CD4-positive, alpha-beta T cell (primary cell): Measurements from ENCODE around the gene OR2W1. TPM values are rescaled to one million over a fixed set of nuclear protein-coding genes. Genes with fewer than 3 reads are reported as not detected.

Experiments used
- ATAC-seq: fragments of 200-7000 bp; cut with Tn5 transposase; one replicate; pipeline ENCODE4 v1.10.0; 2022; ENCODE audit warnings: mild to moderate bottlenecking; ENCODE audit not compliant: poor library complexity
- CTCF ChIA-PET: fragments of 350-600 bp; sonication (Branson Sonifier 250); formaldehyde crosslinking; loops from one replicate; lab custom pipeline; 2021; ENCODE audit warnings: antibody characterized with exemption, inconsistent platforms; lab: Charles Lee
- POLR2A ChIA-PET: fragments of 350-600 bp; sonication (Branson Sonifier 250); formaldehyde crosslinking; loops from one replicate; lab custom pipeline; 2021; ENCODE audit warnings: antibody characterized with exemption, inconsistent platforms; lab: Charles Lee
- DNase-seq, 14 experiments: peaks; one replicate each; pipeline ENCODE4 v3.0.0-alpha.2; 2013 to 2020; ENCODE audit warnings: mixed read lengths in 2 of 14
- H3K27ac ChIP-seq, 2 donors: one replicate each; pipeline versions ENCODE4 v1.5.1 to v1.7.0; 2013; ENCODE audit warnings: low read length in 2 of 2, low read depth in 1 of 2, mild to moderate bottlenecking in 1 of 2
- H3K27me3 ChIP-seq, 2 experiments: 1 replicate in 1 of 2; 2 replicates in 1 of 2; pipeline versions ENCODE4 v1.6.1 to v1.7.0; 2013; ENCODE audit warnings: low read length in 2 of 2, control low read depth in 1 of 2, mild to moderate bottlenecking in 1 of 2, moderate library complexity in 1 of 2; ENCODE audit not compliant: insufficient read depth in 2 of 2, control insufficient read depth in 1 of 2
- H3K36me3 ChIP-seq: one replicate; pipeline ENCODE4 v1.6.1; 2013; ENCODE audit warnings: low read length, control low read depth; ENCODE audit not compliant: insufficient read depth
- H3K4me1 ChIP-seq: one replicate; pipeline ENCODE4 v1.6.1; 2013; ENCODE audit warnings: low read length, control low read depth; ENCODE audit not compliant: insufficient read depth
- H3K4me3 ChIP-seq: one replicate; pipeline ENCODE4 v1.5.1; 2013; ENCODE audit warnings: mild to moderate bottlenecking, low read length, moderate library complexity
- H3K9me3 ChIP-seq, 2 experiments: 1 replicate in 1 of 2; 2 replicates in 1 of 2; pipeline versions ENCODE4 v1.6.1 to v1.7.0; 2013; ENCODE audit warnings: low read length in 2 of 2, mild to moderate bottlenecking in 2 of 2, control low read depth in 1 of 2, moderate library complexity in 1 of 2; ENCODE audit not compliant: control insufficient read depth in 1 of 2, insufficient read depth in 1 of 2
- H3K27ac Mint-ChIP-seq: one replicate; pipeline ENCODE4 v1.8.0; 2020; ENCODE audit warnings: mixed read lengths
- H3K27me3 Mint-ChIP-seq: one replicate; pipeline ENCODE4 v1.8.0; 2021; ENCODE audit warnings: mixed read lengths
- H3K36me3 Mint-ChIP-seq: one replicate; pipeline ENCODE4 v1.8.0; 2021; ENCODE audit warnings: low read depth, mixed read lengths
- H3K4me1 Mint-ChIP-seq: one replicate; pipeline ENCODE4 v1.8.0; 2021; ENCODE audit warnings: low read depth, mixed read lengths
- H3K4me3 Mint-ChIP-seq: one replicate; pipeline ENCODE4 v1.8.0; 2020; ENCODE audit warnings: mild to moderate bottlenecking, mixed read lengths
- H3K9me3 Mint-ChIP-seq: one replicate; pipeline ENCODE4 v1.8.0; 2020; ENCODE audit warnings: mixed read lengths
- CTCF ChIP-seq: fragments of 200-600 bp; IDR thresholded peaks from one replicate; pipeline ENCODE4 v1.8.0; 2022; ENCODE audit warnings: antibody characterized with exemption, mild to moderate bottlenecking
- intact Hi-C, 2 experiments: fragments of 100-400 bp; cut with DNase I in 1 of 2; cut with micrococcal nuclease in 1 of 2; formaldehyde crosslinking; loops; one replicate each; pipeline versions ENCODE4 v1.15.1 to v1.9.0; 2023 to 2025; cut with DNase I, micrococcal nuclease
- total RNA-seq, 174 experiments: library from RNA in 2 of 174; stranded (reverse) in 2 of 174; gene quantifications; one replicate each; pipeline ENCODE4 v1.2.3 and lab custom pipeline; 2021 to 2026

Gene OR2W1
- total RNA-seq, 2 experiments from 2014 or later: not detected

- no peaks in the 10 kb centered on the region for H3K4me1 Mint-ChIP-seq
- Histone ChIP-seq H3K9me3 (no peaks in the 10 kb centered on the region), H3K27me3 (peaks cover 0 to 11% of the 10 kb centered on the region in 2 experiments), H3K4me1 (no peaks in the 10 kb centered on the region), H3K36me3 (no peaks in the 10 kb centered on the region), H3K4me3 (no peak overlapping the region), H3K27ac (no peak overlapping the region)
- no peak overlapping the region for H3K4me3 Mint-ChIP-seq
- TF ChIP-seq CTCF: no peak
- no peak overlapping the region for H3K27ac Mint-ChIP-seq
- no peaks in the 10 kb centered on the region for H3K9me3 Mint-ChIP-seq
- DNase-seq: no peak
- H3K27me3 Mint-ChIP-seq: peaks cover 11% of the 10 kb centered on the region
- H3K36me3 Mint-ChIP-seq: no peaks in the 10 kb centered on the region
- intact Hi-C loops: no loop called here
- no peak for ATAC-seq
- ChIA-PET CTCF (no interaction called here), POLR2A (no interaction called here)
These were observed 49.8 kb downstream of the OR2W1 start for GRCh38 chr6:28995093-28995650.

Other genes with a start within 250 kb of the OR2W1 start
- 10 to 100 TPM; 11.5 to 13.2 TPM for gene TRIM27, start 121.2 kb downstream of the OR2W1 start, total RNA-seq
- gene ZNF311, start 39.9 kb downstream of the OR2W1 start, total RNA-seq: under 1 TPM; 0.25 to 0.31 TPM
- not detected for gene OR2B3, start 42.1 kb upstream of the OR2W1 start, total RNA-seq
- gene OR2J1, start 54.3 kb upstream of the OR2W1 start, total RNA-seq: not detected
- gene OR2J3, start 62.9 kb upstream of the OR2W1 start, total RNA-seq: not detected
- not detected for gene OR2J2, start 125.7 kb upstream of the OR2W1 start, total RNA-seq